CD14-positive monocyte (primary cell): ENCODE data around the gene PLXNB1. TPM values are rescaled to one million over a fixed set of nuclear protein-coding genes. Genes with fewer than 3 reads are reported as not detected.

Experiments used
- DNase-seq, 3 donors: peaks; one replicate each; pipeline ENCODE4 v3.0.0-alpha.2; 2011 to 2022
- H2AFZ ChIP-seq: 2 replicates; pipeline ENCODE4 v1.6.0; 2012; ENCODE audit warnings: mild to moderate bottlenecking, low read depth, low read length, inconsistent platforms; ENCODE audit not compliant: insufficient read depth, poor library complexity, severe bottlenecking
- H3K27ac ChIP-seq, 2 donors: 1 replicate in 1 of 2; 2 replicates in 1 of 2; pipeline ENCODE4 v1.5.1; 2012 to 2013; ENCODE audit warnings: low read length in 2 of 2, control low read depth in 1 of 2, inconsistent platforms in 1 of 2, low read depth in 1 of 2, mild to moderate bottlenecking in 1 of 2
- H3K27me3 ChIP-seq, 2 donors: one replicate each; pipeline versions ENCODE4 v1.6.0 to v1.6.1; 2011 to 2013; ENCODE audit warnings: low read length in 2 of 2; ENCODE audit not compliant: control insufficient read depth in 2 of 2, insufficient read depth in 2 of 2
- H3K36me3 ChIP-seq, 2 donors: replicated peaks in 1 of 2; 1 replicate in 1 of 2; 2 replicates in 1 of 2; pipeline versions ENCODE4 v1.5.1 to v1.6.1; 2012 to 2013; ENCODE audit warnings: low read length in 2 of 2, control low read depth in 1 of 2, inconsistent platforms in 1 of 2, mild to moderate bottlenecking in 1 of 2; ENCODE audit not compliant: insufficient read depth in 2 of 2, control insufficient read depth in 1 of 2
- H3K4me1 ChIP-seq, 2 donors: 1 replicate in 1 of 2; 2 replicates in 1 of 2; pipeline versions ENCODE4 v1.5.1 to v1.6.1; 2012 to 2013; ENCODE audit warnings: low read length in 2 of 2, control low read depth in 1 of 2, inconsistent platforms in 1 of 2, mild to moderate bottlenecking in 1 of 2, moderate library complexity in 1 of 2; ENCODE audit not compliant: insufficient read depth in 2 of 2, control insufficient read depth in 1 of 2
- H3K4me2 ChIP-seq: replicated peaks from 2 replicates; pipeline ENCODE3; 2012; ENCODE audit warnings: low read length, moderate library complexity, mild to moderate bottlenecking; ENCODE audit not compliant: poor library complexity, severe bottlenecking; ENCODE audit errors: extremely low read depth
- H3K4me3 ChIP-seq, 3 experiments: fragments of 200-600 bp in 1 of 3; sonication (generic) in 1 of 3; replicated peaks in 1 of 3; 1 replicate in 2 of 3; 2 replicates in 1 of 3; pipeline ENCODE4 v1.5.1; 2011 to 2013; ENCODE audit warnings: low read length in 3 of 3, mild to moderate bottlenecking in 3 of 3, control low read depth in 2 of 3, low read depth in 2 of 3, inconsistent platforms in 1 of 3, moderate library complexity in 1 of 3
- H3K79me2 ChIP-seq: 2 replicates; pipeline ENCODE4 v1.6.0; 2012; ENCODE audit warnings: mild to moderate bottlenecking, control low read depth, inconsistent platforms, low read length, moderate library complexity; ENCODE audit not compliant: insufficient read depth
- H3K9ac ChIP-seq: 2 replicates; pipeline ENCODE4 v1.6.0; 2017; ENCODE audit warnings: low read length, mild to moderate bottlenecking; ENCODE audit not compliant: insufficient read depth, poor library complexity, severe bottlenecking
- H3K9me3 ChIP-seq, 2 donors: replicated peaks in 1 of 2; 1 replicate in 1 of 2; 2 replicates in 1 of 2; pipeline versions ENCODE4 v1.5.1 to v1.6.1; 2012 to 2013; ENCODE audit warnings: low read length in 2 of 2, control low read depth in 1 of 2; ENCODE audit not compliant: control insufficient read depth in 1 of 2, insufficient read depth in 1 of 2
- H4K20me1 ChIP-seq: 2 replicates; pipeline ENCODE4 v1.6.0; 2012; ENCODE audit warnings: mild to moderate bottlenecking, low read length, control low read depth, moderate library complexity; ENCODE audit not compliant: insufficient read depth
- H3K27ac Mint-ChIP-seq, 7 donors: one replicate each; pipeline ENCODE4 v1.8.0; 2020; ENCODE audit warnings: mild to moderate bottlenecking in 7 of 7, mixed read lengths in 7 of 7, moderate library complexity in 6 of 7, inconsistent platforms in 2 of 7
- H3K27me3 Mint-ChIP-seq, 3 donors: one replicate each; pipeline ENCODE4 v1.8.0; 2021 to 2022; ENCODE audit warnings: low read depth in 3 of 3, mild to moderate bottlenecking in 3 of 3, mixed read lengths in 3 of 3, moderate library complexity in 3 of 3, inconsistent platforms in 1 of 3
- H3K36me3 Mint-ChIP-seq, 2 donors: one replicate each; pipeline ENCODE4 v1.8.0; 2020; ENCODE audit warnings: mixed read lengths in 2 of 2, inconsistent platforms in 1 of 2, mild to moderate bottlenecking in 1 of 2
- H3K4me1 Mint-ChIP-seq: one replicate; pipeline ENCODE4 v1.8.0; 2020; ENCODE audit warnings: mild to moderate bottlenecking, mixed read lengths
- H3K4me3 Mint-ChIP-seq, 2 donors: one replicate each; pipeline ENCODE4 v1.8.0; 2020; ENCODE audit warnings: mild to moderate bottlenecking in 2 of 2, mixed read lengths in 2 of 2, moderate library complexity in 1 of 2
- H3K9me3 Mint-ChIP-seq, 7 donors: one replicate each; pipeline ENCODE4 v1.8.0; 2020 to 2022; ENCODE audit warnings: mixed read lengths in 7 of 7, mild to moderate bottlenecking in 6 of 7, moderate library complexity in 6 of 7, inconsistent platforms in 2 of 7
- WGBS: methylation state at CpG from one replicate; pipeline ENCODE4 v1.1.5; 2013; ENCODE audit warnings: missing lambda C conversion rate; ENCODE audit not compliant: insufficient coverage; 5-methylcytosine and 5-hydroxymethylcytosine counted together
- intact Hi-C, 2 donors: fragments of 100-400 bp; cut with micrococcal nuclease; formaldehyde crosslinking; loops; one replicate each; pipeline versions ENCODE4 v1.15.0 to v1.15.1; 2023
- polyA plus RNA-seq, 3 donors: library from polyadenylated mRNA; depleted of rRNA in 1 of 3; unstranded in 2 of 3; stranded (reverse) in 1 of 3; fragments of 300-500 nt in 2 of 3; fragments of >200 nt in 1 of 3; fragmentation: Illumina TruSeq in 2 of 3; gene quantifications; 1 replicate in 2 of 3; 2 replicates in 1 of 3; pipeline ENCODE4 v1.2.3, GENCODE V29; 2012 to 2021
- TF ChIP-seq, protein P1 (sequence below): fragments of 200-600 bp; IDR thresholded peaks from one replicate; pipeline ENCODE4 v1.8.0; 2022; ENCODE audit warnings: antibody characterized with exemption, mild to moderate bottlenecking

PLXNB1 gene
- polyA plus RNA-seq, 3 donors: 0.14 to 4.3 TPM; not detected in 1

DNA sequence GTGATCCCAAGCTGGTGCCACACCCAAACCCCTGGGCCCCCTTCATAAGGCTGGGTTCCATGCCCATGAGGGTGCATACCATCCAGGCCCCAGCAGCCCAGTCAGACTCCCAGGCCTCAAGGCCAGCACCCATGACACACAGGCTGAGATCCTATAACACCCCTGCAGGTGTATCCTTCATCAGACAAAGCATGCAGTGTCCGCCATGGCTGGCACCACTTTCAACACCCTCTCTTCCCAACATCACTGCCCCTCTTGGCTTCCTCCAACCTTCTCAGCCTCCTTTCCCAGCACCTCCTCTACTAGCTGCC is 6.5 kb upstream of the PLXNB1 start:
- peak overlapping the region; percentile 11 to 42 for H3K27ac ChIP-seq
- H3K9ac ChIP-seq: no peak overlapping the region
- H3K79me2 ChIP-seq: peaks cover 32% of the 10 kb centered on the region
- Mint-ChIP-seq H3K4me1 (peaks cover 34% of the 10 kb centered on the region), H3K9me3 (no peaks in the 10 kb centered on the region), H3K27ac (no peak overlapping the region), H3K4me3 (no peak overlapping the region), H3K36me3 (peaks cover 25 to 30% of the 10 kb centered on the region in 2 donors), H3K27me3 (peaks cover 0 to 1% (median 0%) of the 10 kb centered on the region in 3 donors)
- no peak overlapping the region for H3K4me3 ChIP-seq
- intact Hi-C loops: loop anchor here (1.0 to 10.0 kb wide), 5 partner anchors 34 to 242 kb away; no protein-coding TSS in a partner anchor
- no peak for DNase-seq
- no peaks in the 10 kb centered on the region for H3K27me3 ChIP-seq
- H3K36me3 ChIP-seq: peaks cover 12 to 29% of the 10 kb centered on the region in 2 donors
- 91% methylated on average over 1 of the region's 1 CpG for WGBS
- TF ChIP-seq, protein P1, sequence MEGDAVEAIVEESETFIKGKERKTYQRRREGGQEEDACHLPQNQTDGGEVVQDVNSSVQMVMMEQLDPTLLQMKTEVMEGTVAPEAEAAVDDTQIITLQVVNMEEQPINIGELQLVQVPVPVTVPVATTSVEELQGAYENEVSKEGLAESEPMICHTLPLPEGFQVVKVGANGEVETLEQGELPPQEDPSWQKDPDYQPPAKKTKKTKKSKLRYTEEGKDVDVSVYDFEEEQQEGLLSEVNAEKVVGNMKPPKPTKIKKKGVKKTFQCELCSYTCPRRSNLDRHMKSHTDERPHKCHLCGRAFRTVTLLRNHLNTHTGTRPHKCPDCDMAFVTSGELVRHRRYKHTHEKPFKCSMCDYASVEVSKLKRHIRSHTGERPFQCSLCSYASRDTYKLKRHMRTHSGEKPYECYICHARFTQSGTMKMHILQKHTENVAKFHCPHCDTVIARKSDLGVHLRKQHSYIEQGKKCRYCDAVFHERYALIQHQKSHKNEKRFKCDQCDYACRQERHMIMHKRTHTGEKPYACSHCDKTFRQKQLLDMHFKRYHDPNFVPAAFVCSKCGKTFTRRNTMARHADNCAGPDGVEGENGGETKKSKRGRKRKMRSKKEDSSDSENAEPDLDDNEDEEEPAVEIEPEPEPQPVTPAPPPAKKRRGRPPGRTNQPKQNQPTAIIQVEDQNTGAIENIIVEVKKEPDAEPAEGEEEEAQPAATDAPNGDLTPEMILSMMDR: no peak
- H3K4me1 ChIP-seq: peaks cover 20 to 33% of the 10 kb centered on the region in 2 donors
- peak overlapping the region; percentile 66 for H2AFZ ChIP-seq
- no peak overlapping the region for H3K4me2 ChIP-seq
- H3K9me3 ChIP-seq: no peaks in the 10 kb centered on the region
- no peaks in the 10 kb centered on the region for H4K20me1 ChIP-seq

DNA sequence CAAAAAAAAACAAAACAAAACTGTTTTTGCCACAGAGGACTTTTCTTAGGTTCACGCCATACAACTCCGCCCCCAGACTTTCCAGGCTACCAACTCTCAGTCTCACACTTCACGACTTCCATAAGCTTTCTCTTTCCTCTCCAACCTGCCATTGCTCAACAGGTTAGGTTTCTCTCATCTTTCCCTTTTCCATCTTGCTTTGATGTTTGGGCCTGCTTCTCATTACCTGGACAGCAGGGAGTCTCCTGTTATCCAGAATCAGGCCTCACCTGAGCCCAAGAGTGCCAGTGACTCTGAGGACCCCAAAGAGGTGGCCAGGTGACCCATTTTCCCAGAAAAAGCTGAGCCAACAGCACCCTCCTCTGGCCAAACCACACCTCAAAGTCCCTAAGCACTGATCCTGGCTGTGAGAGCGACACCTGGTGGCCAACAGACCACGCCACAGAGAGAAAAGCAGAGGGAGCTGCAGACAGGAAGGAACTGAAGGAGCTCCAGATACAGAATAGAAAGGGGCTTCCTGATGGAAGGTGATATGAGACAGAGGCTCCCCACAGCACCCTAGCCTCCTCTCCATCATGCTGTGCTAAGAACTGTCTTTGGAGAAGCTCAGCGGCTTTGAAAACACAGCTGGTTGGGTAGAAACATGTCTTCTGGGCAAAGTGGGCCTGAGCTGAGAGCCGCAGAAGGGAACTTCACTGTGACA is 6.0 kb upstream of the PLXNB1 start:
- peaks cover 27% of the 10 kb centered on the region for H3K79me2 ChIP-seq
- 50% methylated on average over 5 of the region's 7 CpGs for WGBS
- H3K4me1 Mint-ChIP-seq: peaks cover 29% of the 10 kb centered on the region
- H3K27ac ChIP-seq: peak overlapping the region; percentile 11 to 42
- peak overlapping the region in 1 of 7 donors; percentile 33 for H3K27ac Mint-ChIP-seq
- no peaks in the 10 kb centered on the region for H3K27me3 ChIP-seq
- H3K4me3 ChIP-seq: no peak overlapping the region
- no peak overlapping the region for H3K4me3 Mint-ChIP-seq
- H3K36me3 Mint-ChIP-seq: peaks cover 24 to 32% of the 10 kb centered on the region in 2 donors
- intact Hi-C loops: loop anchor here (1.0 to 10.0 kb wide), 5 partner anchors 34 to 241 kb away; no protein-coding TSS in a partner anchor
- peak overlapping the region; percentile 66 for H2AFZ ChIP-seq
- H3K36me3 ChIP-seq: peaks cover 12 to 29% of the 10 kb centered on the region in 2 donors
- no peaks in the 10 kb centered on the region for H3K9me3 ChIP-seq
- peak; percentile 77 to 85 (median 79) for DNase-seq
- peaks cover 0 to 2% (median 1%) of the 10 kb centered on the region in 3 donors for H3K27me3 Mint-ChIP-seq
- H3K4me2 ChIP-seq: no peak overlapping the region
- TF ChIP-seq, protein P1: peak; percentile 99
- H3K4me1 ChIP-seq: peaks cover 15 to 28% of the 10 kb centered on the region in 2 donors
- no peaks in the 10 kb centered on the region for H4K20me1 ChIP-seq
- no peak overlapping the region for H3K9ac ChIP-seq
- no peaks in the 10 kb centered on the region for H3K9me3 Mint-ChIP-seq
